ENCODE measurements around the gene NPHS1.
A peak's percentile ranks its signal among the peaks of the same experiment; 100 is the strongest.
"Not testable (repeated sequence)": the region's sequence is repeated elsewhere in the genome, so short reads cannot be mapped to it uniquely, and the experiment has no call there.

NPHS1 gene

GRCh38 chr19:35894342-35894741 is 42.0 kb upstream of the NPHS1 start:
- Histone ChIP-seq H3K9ac (peak overlapping the region in 3 of 11 experiments; percentile 8 to 59 (median 48); a peak in 4 of 22 replicates), H3K9me3 (replicated peaks in 1 of 11) (no peaks in the 10 kb centered on the region), H3K36me3 (peaks cover 76 to 99% (median 94%) of the 10 kb centered on the region in 11 experiments), H3K27ac (no peak overlapping the region), H4K20me1 (peaks cover 0 to 100% (median 90%) of the 10 kb centered on the region in 11 experiments; a peak in 19 of 22 replicates), H3K27me3 (no peaks in the 10 kb centered on the region), H3K4me2 (peak overlapping the region in 2 of 11 experiments; percentile 12 to 89; a peak in 3 of 22 replicates), H3K4me3 (no peak overlapping the region), H3K4me1 (peaks cover 13 to 65% (median 25%) of the 10 kb centered on the region in 10 experiments)
- TF ChIP-seq Cebpa-rat (IDR thresholded peaks at IDR 0.05): no peak

- not testable (repeated sequence) for H3K27me3 ChIP-seq; H3K27ac ChIP-seq; H3K4me3 ChIP-seq; H3K9me3 ChIP-seq (replicated peaks in 1 of 11)
- Histone ChIP-seq H4K20me1 (peaks cover 0 to 100% (median 87%) of the 10 kb centered on the region in 11 experiments; a peak in 19 of 22 replicates), H3K9ac (peak overlapping the region in 2 of 11 experiments; percentile 10 to 51; a peak in 3 of 22 replicates), H3K4me1 (peaks cover 0 to 49% (median 6%) of the 10 kb centered on the region in 10 experiments; a peak in 10 of 20 replicates), H3K4me2 (peak overlapping the region in 1 of 11 experiments; percentile 23; a peak in 1 of 22 replicates), H3K36me3 (peaks cover 90 to 100% (median 100%) of the 10 kb centered on the region in 11 experiments)
Measured at GRCh38 chr19:35891819-35892218, 39.5 kb upstream of the NPHS1 start.

GRCh38 chr19:35890113-35890650 is 37.9 kb upstream of the NPHS1 start:
- H3K36me3 ChIP-seq: peaks cover 79 to 97% (median 88%) of the 10 kb centered on the region in 11 experiments
- H3K9ac ChIP-seq: no peak overlapping the region
- no peak overlapping the region for H3K27ac ChIP-seq
- H3K4me1 ChIP-seq: peaks cover 0 to 33% (median 0%) of the 10 kb centered on the region in 10 experiments; a peak in 5 of 20 replicates
- H4K20me1 ChIP-seq: peaks cover 0 to 100% (median 76%) of the 10 kb centered on the region in 11 experiments; a peak in 17 of 22 replicates
- no peak overlapping the region for H3K4me3 ChIP-seq
- no peak overlapping the region for H3K4me2 ChIP-seq
- H3K9me3 ChIP-seq (replicated peaks in 1 of 11): no peaks in the 10 kb centered on the region
- no peak for TF ChIP-seq Cebpa-rat (IDR thresholded peaks at IDR 0.05)
- H3K27me3 ChIP-seq: no peaks in the 10 kb centered on the region

DNA sequence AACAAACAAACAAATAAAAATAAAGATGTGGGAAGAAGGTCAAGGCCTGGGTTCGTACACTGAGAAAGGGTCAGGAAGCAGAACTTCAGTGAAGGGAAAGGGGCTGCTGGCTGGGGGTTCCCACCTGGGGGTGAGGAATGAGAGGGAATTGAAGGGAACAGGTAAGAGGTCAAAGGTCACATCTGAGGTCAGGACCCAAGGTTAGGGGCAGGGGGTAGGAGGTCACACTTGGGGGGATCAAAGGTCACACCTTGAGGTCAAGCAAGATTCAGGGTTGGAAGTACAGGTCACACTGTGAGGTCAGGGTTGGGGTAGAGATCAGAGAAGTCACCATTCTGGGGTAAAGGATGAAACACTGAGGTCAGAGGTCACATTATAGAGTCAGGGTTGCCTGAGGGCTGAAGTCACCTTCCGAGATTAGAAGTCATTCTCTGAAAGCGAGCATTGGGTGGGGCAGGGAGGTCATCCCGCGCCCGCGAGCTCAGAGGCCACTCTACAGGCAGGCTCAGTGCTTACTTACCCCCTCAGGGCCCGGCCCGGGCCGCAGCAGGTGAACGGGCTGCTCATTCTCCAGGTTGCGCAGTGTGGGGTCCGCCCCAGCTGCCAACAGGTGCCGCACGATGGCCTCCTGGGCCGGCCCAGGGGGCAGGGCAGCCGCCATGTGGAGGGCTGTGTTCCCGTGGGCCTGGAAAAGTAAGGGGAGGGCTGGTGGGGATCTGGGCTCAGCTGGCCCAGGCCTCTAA is 37.2 kb upstream of the NPHS1 start:
- H3K27me3 ChIP-seq: no peaks in the 10 kb centered on the region
- TF ChIP-seq Cebpa-rat (IDR thresholded peaks at IDR 0.05): no peak
- H3K9ac ChIP-seq: no peak overlapping the region
- H3K36me3 ChIP-seq: peaks cover 72 to 92% (median 82%) of the 10 kb centered on the region in 11 experiments
- peaks cover 0 to 100% (median 69%) of the 10 kb centered on the region in 11 experiments; a peak in 17 of 22 replicates for H4K20me1 ChIP-seq
- no peak overlapping the region for H3K4me3 ChIP-seq
- no peak overlapping the region for H3K27ac ChIP-seq
- no peak overlapping the region for H3K4me2 ChIP-seq
- H3K4me1 ChIP-seq: peaks cover 0 to 27% (median 0%) of the 10 kb centered on the region in 10 experiments; a peak in 3 of 20 replicates
- H3K9me3 ChIP-seq (replicated peaks in 1 of 11): no peaks in the 10 kb centered on the region

DNA sequence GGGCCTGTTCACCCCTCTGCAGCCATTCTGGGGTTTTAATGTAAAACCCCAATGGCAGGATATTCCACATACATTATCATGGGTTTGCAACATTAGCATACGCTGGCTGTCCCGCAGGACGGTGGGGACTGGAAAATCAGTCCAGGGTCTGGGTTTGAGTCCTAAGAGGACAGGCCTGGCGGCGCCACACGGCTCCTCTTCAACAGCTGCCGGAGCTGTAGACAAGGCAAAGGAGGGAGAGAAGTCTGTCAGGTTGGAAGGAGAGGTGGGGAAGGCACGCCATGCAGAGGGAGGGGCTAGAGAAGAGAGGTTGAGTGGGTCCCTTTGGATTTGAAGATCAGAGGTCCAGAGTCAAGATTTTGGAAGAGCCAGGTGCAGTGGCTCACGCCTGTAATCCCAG is 36.1 kb upstream of the NPHS1 start:
- peaks cover 62 to 81% (median 71%) of the 10 kb centered on the region in 11 experiments for H3K36me3 ChIP-seq
- H3K4me3 ChIP-seq: no peak overlapping the region
- no peak overlapping the region for H3K4me2 ChIP-seq
- H3K9me3 ChIP-seq (replicated peaks in 1 of 11): no peaks in the 10 kb centered on the region
- peaks cover 0 to 15% (median 0%) of the 10 kb centered on the region in 10 experiments; a peak in 4 of 20 replicates for H3K4me1 ChIP-seq
- no peak overlapping the region for H3K27ac ChIP-seq
- TF ChIP-seq Cebpa-rat (IDR thresholded peaks at IDR 0.05): no peak
- peaks cover 0 to 100% (median 58%) of the 10 kb centered on the region in 11 experiments; a peak in 16 of 22 replicates for H4K20me1 ChIP-seq
- no peaks in the 10 kb centered on the region for H3K27me3 ChIP-seq
- 0 out of 22 replicates have a peak overlapping the region, but pooled peaks of 1 of the 11 experiments have one; percentile 22 for H3K9ac ChIP-seq

DNA sequence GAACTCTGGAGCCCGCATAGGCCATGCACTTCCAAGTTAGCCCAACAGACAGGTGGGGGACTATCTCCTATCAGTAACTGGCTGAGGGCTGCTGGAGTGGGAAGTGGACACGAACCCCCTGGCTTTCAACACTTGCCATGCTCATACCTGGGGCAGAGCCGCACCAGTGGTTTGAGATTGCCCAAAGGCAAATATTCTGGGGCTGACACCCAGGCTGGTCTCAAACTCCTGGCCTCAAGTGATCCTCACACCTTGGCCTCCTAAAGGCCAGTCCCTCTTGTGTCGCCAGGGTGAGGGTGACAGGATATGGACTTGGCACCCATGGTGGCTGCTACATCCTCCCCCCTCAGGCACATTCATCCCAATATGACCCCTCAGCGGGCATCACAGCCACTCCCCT is 34.9 kb upstream of the NPHS1 start:
- Histone ChIP-seq H3K36me3 (peaks cover 50 to 69% (median 59%) of the 10 kb centered on the region in 11 experiments), H3K27ac (no peak overlapping the region), H3K4me1 (peaks cover 0 to 10% (median 4%) of the 10 kb centered on the region in 10 experiments; a peak in 11 of 20 replicates), H3K9ac (peak overlapping the region in 2 of 11 experiments; percentile 3 to 12; a peak in 1 of 22 replicates), H3K4me2 (no peak overlapping the region), H3K27me3 (no peaks in the 10 kb centered on the region), H3K9me3 (replicated peaks in 1 of 11) (no peaks in the 10 kb centered on the region), H3K4me3 (no peak overlapping the region), H4K20me1 (peaks cover 0 to 95% (median 46%) of the 10 kb centered on the region in 11 experiments; a peak in 16 of 22 replicates)
- no peak for TF ChIP-seq Cebpa-rat (IDR thresholded peaks at IDR 0.05)

GRCh38 chr19:35885904-35886303 is 33.6 kb upstream of the NPHS1 start:
- Histone ChIP-seq H3K36me3 (peaks cover 40 to 56% (median 46%) of the 10 kb centered on the region in 11 experiments), H4K20me1 (peaks cover 0 to 82% (median 33%) of the 10 kb centered on the region in 11 experiments; a peak in 16 of 22 replicates), H3K27me3 (peaks cover 0 to 6% (median 0%) of the 10 kb centered on the region in 11 experiments; a peak in 6 of 22 replicates), H3K9ac (no peak overlapping the region), H3K27ac (no peak overlapping the region), H3K4me3 (no peak overlapping the region), H3K4me2 (no peak overlapping the region), H3K4me1 (peaks cover 0 to 9% (median 4%) of the 10 kb centered on the region in 10 experiments; a peak in 9 of 20 replicates), H3K9me3 (replicated peaks in 1 of 11) (no peaks in the 10 kb centered on the region)
- TF ChIP-seq Cebpa-rat (IDR thresholded peaks at IDR 0.05): no peak

DNA sequence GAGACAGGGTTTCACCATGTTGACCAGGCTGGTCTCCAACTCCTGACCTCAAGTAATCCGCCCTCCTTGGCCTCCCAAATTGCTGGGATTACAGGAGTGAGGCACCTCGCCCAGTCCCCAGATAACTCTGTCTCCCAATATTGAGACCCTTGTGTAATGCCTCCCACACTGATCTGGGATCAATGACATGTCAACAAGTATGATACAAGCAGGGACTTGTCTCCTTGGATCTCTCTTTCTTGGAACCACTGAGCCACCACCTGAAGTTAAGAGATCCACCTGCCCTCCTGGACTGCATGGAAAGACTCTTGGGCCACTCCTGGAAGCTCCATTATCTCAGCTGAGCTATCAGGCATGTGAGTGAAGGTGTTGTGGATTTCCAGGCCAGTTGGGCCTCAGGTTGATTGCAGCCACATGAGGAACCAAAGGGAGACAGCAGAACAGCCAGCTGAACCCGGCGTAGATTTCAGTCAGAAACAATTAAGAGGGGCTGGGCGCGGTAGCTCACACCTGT is 33.0 kb upstream of the NPHS1 start:
- TF ChIP-seq Cebpa-rat (IDR thresholded peaks at IDR 0.05): no peak
- H3K27me3 ChIP-seq: peaks cover 0 to 12% (median 6%) of the 10 kb centered on the region in 11 experiments; a peak in 11 of 22 replicates
- peaks cover under 1 to 76% (median 27%) of the 10 kb centered on the region in 11 experiments; a peak in 17 of 22 replicates for H4K20me1 ChIP-seq
- H3K4me3 ChIP-seq: no peak overlapping the region
- H3K27ac ChIP-seq: no peak overlapping the region
- no peaks in the 10 kb centered on the region for H3K9me3 ChIP-seq (replicated peaks in 1 of 11)
- H3K36me3 ChIP-seq: peaks cover 34 to 50% (median 39%) of the 10 kb centered on the region in 11 experiments
- no peak overlapping the region for H3K4me2 ChIP-seq
- peaks cover 0 to 9% (median 4%) of the 10 kb centered on the region in 10 experiments; a peak in 9 of 20 replicates for H3K4me1 ChIP-seq
- H3K9ac ChIP-seq: 0 out of 22 replicates have a peak overlapping the region, but pooled peaks of 1 of the 11 experiments have one; percentile 3

Measured in BLaER1 treated with 17β-estradiol and CSF1 and Interleukin-3, amounts not matched to agents 10 nM and 100 nM (cell line).